ENCODE results near the gene HPSE2. TPM values are rescaled to one million over a fixed set of nuclear protein-coding genes. Genes with fewer than 3 reads are reported as not detected.
A peak's percentile ranks its signal among the peaks of the same experiment; 100 is the strongest.
"Not testable (repeated sequence)": the region's sequence is repeated elsewhere in the genome, so short reads cannot be mapped to it uniquely, and the experiment has no call there.

HPSE2 gene
- total RNA-seq, 1 experiment from 2014 or later: not detected

GRCh38 chr10:99002392-99002791 lies 233.3 kb downstream of the HPSE2 start:
- Histone ChIP-seq H3K9me3 (peaks cover 19% of the 10 kb centered on the region), H3K4me3 (ENCODE audit: low read depth, low read length) (no peak overlapping the region), H3K36me3 (ENCODE audit: control insufficient read depth, insufficient read depth, low read length) (no peaks in the 10 kb centered on the region), H3K4me1 (no peaks in the 10 kb centered on the region), H3K27me3 (replicated peaks; ENCODE audit: control insufficient read depth, insufficient read depth, low read length) (no peaks in the 10 kb centered on the region)
- Mint-ChIP-seq H3K27ac (ENCODE audit: unreplicated experiment) (no peak overlapping the region), H3K36me3 (ENCODE audit: insufficient read depth, unreplicated experiment) (no peaks in the 10 kb centered on the region), H3K27me3 (ENCODE audit: insufficient read depth, unreplicated experiment) (no peaks in the 10 kb centered on the region), H3K4me1 (ENCODE audit: low read depth, unreplicated experiment) (no peaks in the 10 kb centered on the region), H3K4me3 (ENCODE audit: unreplicated experiment) (no peak overlapping the region), H3K9me3 (ENCODE audit: unreplicated experiment) (peaks cover 22% of the 10 kb centered on the region)
- TF ChIP-seq, protein P1, sequence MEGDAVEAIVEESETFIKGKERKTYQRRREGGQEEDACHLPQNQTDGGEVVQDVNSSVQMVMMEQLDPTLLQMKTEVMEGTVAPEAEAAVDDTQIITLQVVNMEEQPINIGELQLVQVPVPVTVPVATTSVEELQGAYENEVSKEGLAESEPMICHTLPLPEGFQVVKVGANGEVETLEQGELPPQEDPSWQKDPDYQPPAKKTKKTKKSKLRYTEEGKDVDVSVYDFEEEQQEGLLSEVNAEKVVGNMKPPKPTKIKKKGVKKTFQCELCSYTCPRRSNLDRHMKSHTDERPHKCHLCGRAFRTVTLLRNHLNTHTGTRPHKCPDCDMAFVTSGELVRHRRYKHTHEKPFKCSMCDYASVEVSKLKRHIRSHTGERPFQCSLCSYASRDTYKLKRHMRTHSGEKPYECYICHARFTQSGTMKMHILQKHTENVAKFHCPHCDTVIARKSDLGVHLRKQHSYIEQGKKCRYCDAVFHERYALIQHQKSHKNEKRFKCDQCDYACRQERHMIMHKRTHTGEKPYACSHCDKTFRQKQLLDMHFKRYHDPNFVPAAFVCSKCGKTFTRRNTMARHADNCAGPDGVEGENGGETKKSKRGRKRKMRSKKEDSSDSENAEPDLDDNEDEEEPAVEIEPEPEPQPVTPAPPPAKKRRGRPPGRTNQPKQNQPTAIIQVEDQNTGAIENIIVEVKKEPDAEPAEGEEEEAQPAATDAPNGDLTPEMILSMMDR (IDR thresholded peaks at IDR 0.05; ENCODE audit: insufficient read depth in 1 of 2, low read depth in 1 of 2, low read length in 1 of 2, severe bottlenecking in 1 of 2, unreplicated experiment in 1 of 2): no peak
- no peak for DNase-seq
- CTCF ChIA-PET: no interaction called here
- intact Hi-C loops (cut with micrococcal nuclease; ENCODE audit: unreplicated experiment): no loop called here
- POLR2A ChIA-PET: no interaction called here
- no TSS peak for BruUV-seq (replicated peaks)

- H3K9me3 Mint-ChIP-seq (ENCODE audit: unreplicated experiment): no peaks in the 10 kb centered on the region
- no peaks in the 10 kb centered on the region for H3K27me3 Mint-ChIP-seq (ENCODE audit: insufficient read depth, unreplicated experiment)
- DNase-seq: no peak
- Histone ChIP-seq H3K4me1 (no peaks in the 10 kb centered on the region), H3K4me3 (ENCODE audit: low read depth, low read length) (no peak overlapping the region), H3K27me3 (replicated peaks; ENCODE audit: control insufficient read depth, insufficient read depth, low read length) (no peaks in the 10 kb centered on the region), H3K36me3 (ENCODE audit: control insufficient read depth, insufficient read depth, low read length) (no peaks in the 10 kb centered on the region), H3K9me3 (peaks cover 4% of the 10 kb centered on the region; the same call in 1 of the 2 replicates)
- no TSS peak for BruUV-seq (replicated peaks)
- no peaks in the 10 kb centered on the region for H3K36me3 Mint-ChIP-seq (ENCODE audit: insufficient read depth, unreplicated experiment)
- no peak overlapping the region for H3K27ac Mint-ChIP-seq (ENCODE audit: unreplicated experiment)
- POLR2A ChIA-PET: no interaction called here
- CTCF ChIA-PET: no interaction called here
- H3K4me1 Mint-ChIP-seq (ENCODE audit: low read depth, unreplicated experiment): no peaks in the 10 kb centered on the region
- TF ChIP-seq, protein P1 (IDR thresholded peaks at IDR 0.05; ENCODE audit: insufficient read depth in 1 of 2, low read depth in 1 of 2, low read length in 1 of 2, severe bottlenecking in 1 of 2, unreplicated experiment in 1 of 2): no peak
- intact Hi-C loops (cut with micrococcal nuclease; ENCODE audit: unreplicated experiment): no loop called here
- no peak overlapping the region for H3K4me3 Mint-ChIP-seq (ENCODE audit: unreplicated experiment)
These were observed 238.1 kb downstream of the HPSE2 start for GRCh38 chr10:98997596-98997995.

DNA sequence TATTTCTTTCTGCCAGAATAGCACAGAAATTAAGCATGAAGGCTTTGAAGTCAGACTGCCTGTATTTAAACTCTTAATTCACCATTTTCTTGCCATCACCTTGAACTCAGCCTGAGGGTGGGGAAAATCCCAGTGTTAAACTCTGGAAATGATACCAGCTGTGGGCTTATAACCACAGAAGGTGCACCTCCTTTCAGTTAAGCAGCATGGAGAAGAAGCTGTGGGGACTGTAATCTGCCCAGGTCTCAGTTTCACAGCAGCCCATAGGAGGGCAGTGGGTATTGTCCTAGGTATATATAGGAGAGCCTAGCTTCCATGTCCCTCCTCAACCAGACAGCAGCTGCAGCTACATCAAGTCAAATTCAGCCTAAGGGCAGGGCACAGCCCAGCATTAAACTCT lies 241.6 kb downstream of the HPSE2 start:
- TF ChIP-seq, protein P1 (IDR thresholded peaks at IDR 0.05; ENCODE audit: insufficient read depth in 1 of 2, low read depth in 1 of 2, low read length in 1 of 2, severe bottlenecking in 1 of 2, unreplicated experiment in 1 of 2): no peak
- BruUV-seq (replicated peaks): no TSS peak
- Mint-ChIP-seq H3K27me3 (ENCODE audit: insufficient read depth, unreplicated experiment) (no peaks in the 10 kb centered on the region), H3K4me1 (ENCODE audit: low read depth, unreplicated experiment) (no peaks in the 10 kb centered on the region), H3K27ac (ENCODE audit: unreplicated experiment) (no peak overlapping the region), H3K9me3 (ENCODE audit: unreplicated experiment) (no peaks in the 10 kb centered on the region), H3K4me3 (ENCODE audit: unreplicated experiment) (no peak overlapping the region), H3K36me3 (ENCODE audit: insufficient read depth, unreplicated experiment) (no peaks in the 10 kb centered on the region)
- Histone ChIP-seq H3K4me1 (no peaks in the 10 kb centered on the region), H3K4me3 (ENCODE audit: low read depth, low read length) (no peak overlapping the region), H3K36me3 (ENCODE audit: control insufficient read depth, insufficient read depth, low read length) (no peaks in the 10 kb centered on the region), H3K27me3 (replicated peaks; ENCODE audit: control insufficient read depth, insufficient read depth, low read length) (no peaks in the 10 kb centered on the region), H3K9me3 (peaks cover 4% of the 10 kb centered on the region; the same call in 1 of the 2 replicates)
- ChIA-PET POLR2A (interaction anchor here (0.7 kb wide), 1 partner anchor 159 kb away, joined by 3 read pairs; no protein-coding TSS in a partner anchor), CTCF (no interaction called here)
- intact Hi-C loops (cut with micrococcal nuclease; ENCODE audit: unreplicated experiment): no loop called here
- no peak for DNase-seq

DNA sequence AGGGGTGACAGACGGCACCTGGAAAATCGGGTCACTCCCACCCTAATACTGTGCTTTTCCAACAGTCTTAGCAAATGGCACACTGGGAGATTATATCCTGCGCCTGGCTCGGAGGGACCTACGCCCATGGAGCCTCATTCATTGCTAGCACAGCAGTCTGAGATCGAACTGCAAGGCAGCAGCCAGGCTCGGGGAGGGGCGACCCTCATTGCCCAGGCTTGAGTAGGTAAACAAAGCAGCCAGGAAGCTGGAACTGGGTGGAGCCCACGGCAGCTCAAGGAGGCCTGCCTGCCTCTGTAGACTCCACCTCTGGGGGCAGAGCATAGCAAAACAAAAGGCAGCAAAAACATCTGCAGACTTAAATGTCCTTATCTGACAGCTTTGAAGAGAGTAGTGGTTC lies 251.9 kb downstream of the HPSE2 start:
- intact Hi-C loops (cut with micrococcal nuclease; ENCODE audit: unreplicated experiment); BruUV-seq (replicated peaks); H3K27me3 ChIP-seq (replicated peaks; ENCODE audit: control insufficient read depth, insufficient read depth, low read length); H3K27ac Mint-ChIP-seq (ENCODE audit: unreplicated experiment); H3K36me3 Mint-ChIP-seq (ENCODE audit: insufficient read depth, unreplicated experiment); POLR2A ChIA-PET; H3K9me3 ChIP-seq; H3K4me3 Mint-ChIP-seq (ENCODE audit: unreplicated experiment); CTCF ChIA-PET; H3K36me3 ChIP-seq (ENCODE audit: control insufficient read depth, insufficient read depth, low read length); H3K4me1 ChIP-seq; H3K9me3 Mint-ChIP-seq (ENCODE audit: unreplicated experiment); H3K4me3 ChIP-seq (ENCODE audit: low read depth, low read length); H3K4me1 Mint-ChIP-seq (ENCODE audit: low read depth, unreplicated experiment): not testable (repeated sequence)
- DNase-seq: peak in 1 of 2 experiments; percentile 27
- peaks cover 15% of the 10 kb centered on the region for H3K27me3 Mint-ChIP-seq (ENCODE audit: insufficient read depth, unreplicated experiment)

Data from Caco-2 (cell line).